Breast epithelium (tissue), 4 donors: Measurements from ENCODE around the gene CEP97. TPM values are rescaled to one million over a fixed set of nuclear protein-coding genes. Genes with fewer than 3 reads are reported as not detected.

Source experiments
- DNase-seq, 2 donors: peaks; one replicate each; pipeline ENCODE4 v3.0.0-alpha.2; 2019; ENCODE audit warnings: low spot score in 2 of 2
- H3K27ac ChIP-seq, 2 donors: fragments of 200-600 bp; sonication (generic) in 1 of 2; one replicate each; pipeline ENCODE4 v1.5.1; 2016 to 2019; ENCODE audit warnings: mild to moderate bottlenecking in 1 of 2
- H3K27me3 ChIP-seq, 2 donors: fragments of 200-600 bp; sonication (generic) in 1 of 2; one replicate each; pipeline versions ENCODE4 v1.5.1 to v1.6.0; 2017 to 2019; ENCODE audit warnings: control low read depth in 1 of 2, mild to moderate bottlenecking in 1 of 2
- H3K36me3 ChIP-seq: fragments of 200-600 bp; one replicate; pipeline ENCODE4 v1.5.1; 2019
- H3K4me1 ChIP-seq, 2 donors: fragments of 200-600 bp; sonication (generic); one replicate each; pipeline ENCODE4 v1.5.1; 2016 to 2019; ENCODE audit warnings: control low read depth in 1 of 2
- H3K4me3 ChIP-seq, 3 donors: fragments of 200-600 bp; sonication (generic); 1 replicate in 2 of 3; 2 replicates in 1 of 3; pipeline ENCODE4 v1.5.1; 2016 to 2019; ENCODE audit warnings: mild to moderate bottlenecking in 3 of 3, moderate library complexity in 2 of 3
- H3K9me3 ChIP-seq, 2 donors: fragments of 200-600 bp; sonication (generic) in 1 of 2; one replicate each; pipeline ENCODE4 v1.5.1; 2016 to 2019; ENCODE audit warnings: control low read depth in 1 of 2
- POLR2A ChIP-seq: fragments of 450-650 bp; IDR thresholded peaks from one replicate; pipeline ENCODE4 v1.6.1; 2016; ENCODE audit warnings: antibody characterized with exemption, mild to moderate bottlenecking, moderate library complexity
- POLR2AphosphoS5 ChIP-seq, 3 donors: sonication (generic); formaldehyde crosslinking; IDR thresholded peaks; one replicate each; pipeline ENCODE4 v1.6.1; 2017; ENCODE audit warnings: antibody characterized with exemption in 3 of 3
- intact Hi-C: fragments of 100-400 bp; cut with DNase I; formaldehyde crosslinking; loops from one replicate; pipeline ENCODE4 v1.15.1; 2023; ENCODE audit warnings: low total_unique reads
- total RNA-seq, 3 donors: library from RNA; depleted of rRNA; stranded (reverse); fragments of >200 nt; gene quantifications; one replicate each; pipeline ENCODE4 v1.1.0, GENCODE V29; 2016
- TF ChIP-seq, protein P1 (sequence below), 3 donors: fragments of 450-650 bp; IDR thresholded peaks; one replicate each; pipeline ENCODE4 v1.5.1; 2016 to 2017; ENCODE audit warnings: antibody characterized with exemption in 3 of 3, mild to moderate bottlenecking in 3 of 3, moderate library complexity in 3 of 3

Gene CEP97
- total RNA-seq, 3 donors from 2014 or later: 7.4 to 13.2 (median 12.1) TPM

DNA sequence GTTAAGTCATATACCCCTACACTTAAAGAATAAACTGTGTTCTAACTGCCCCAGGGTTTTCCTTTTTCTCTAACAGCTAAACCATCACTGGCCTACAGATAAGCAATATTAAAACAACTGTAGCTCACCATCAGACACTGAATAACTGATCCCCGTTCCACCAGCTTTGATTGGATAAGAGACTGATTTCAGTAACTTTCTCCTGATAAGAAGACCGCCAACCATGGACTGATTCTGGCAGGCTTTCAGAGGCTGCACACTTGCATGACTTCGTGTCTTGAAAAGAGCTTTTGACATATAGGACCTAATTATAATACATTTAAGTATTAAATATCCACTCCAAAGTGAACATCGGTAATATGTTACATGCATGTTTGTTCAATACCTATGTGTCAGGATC is 15.3 kb upstream of the CEP97 start:
- H3K27ac ChIP-seq: no peak overlapping the region
- no peak for TF ChIP-seq POLR2AphosphoS5 (IDR thresholded peaks at IDR 0.05)
- TF ChIP-seq, protein P1, sequence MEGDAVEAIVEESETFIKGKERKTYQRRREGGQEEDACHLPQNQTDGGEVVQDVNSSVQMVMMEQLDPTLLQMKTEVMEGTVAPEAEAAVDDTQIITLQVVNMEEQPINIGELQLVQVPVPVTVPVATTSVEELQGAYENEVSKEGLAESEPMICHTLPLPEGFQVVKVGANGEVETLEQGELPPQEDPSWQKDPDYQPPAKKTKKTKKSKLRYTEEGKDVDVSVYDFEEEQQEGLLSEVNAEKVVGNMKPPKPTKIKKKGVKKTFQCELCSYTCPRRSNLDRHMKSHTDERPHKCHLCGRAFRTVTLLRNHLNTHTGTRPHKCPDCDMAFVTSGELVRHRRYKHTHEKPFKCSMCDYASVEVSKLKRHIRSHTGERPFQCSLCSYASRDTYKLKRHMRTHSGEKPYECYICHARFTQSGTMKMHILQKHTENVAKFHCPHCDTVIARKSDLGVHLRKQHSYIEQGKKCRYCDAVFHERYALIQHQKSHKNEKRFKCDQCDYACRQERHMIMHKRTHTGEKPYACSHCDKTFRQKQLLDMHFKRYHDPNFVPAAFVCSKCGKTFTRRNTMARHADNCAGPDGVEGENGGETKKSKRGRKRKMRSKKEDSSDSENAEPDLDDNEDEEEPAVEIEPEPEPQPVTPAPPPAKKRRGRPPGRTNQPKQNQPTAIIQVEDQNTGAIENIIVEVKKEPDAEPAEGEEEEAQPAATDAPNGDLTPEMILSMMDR (IDR thresholded peaks at IDR 0.05): no peak
- no peak for TF ChIP-seq POLR2A
- H3K9me3 ChIP-seq: no peaks in the 10 kb centered on the region
- no peaks in the 10 kb centered on the region for H3K4me1 ChIP-seq
- intact Hi-C loops: no loop called here
- no peaks in the 10 kb centered on the region for H3K27me3 ChIP-seq
- H3K36me3 ChIP-seq: no peaks in the 10 kb centered on the region
- DNase-seq: no peak
- H3K4me3 ChIP-seq: no peak overlapping the region

DNA sequence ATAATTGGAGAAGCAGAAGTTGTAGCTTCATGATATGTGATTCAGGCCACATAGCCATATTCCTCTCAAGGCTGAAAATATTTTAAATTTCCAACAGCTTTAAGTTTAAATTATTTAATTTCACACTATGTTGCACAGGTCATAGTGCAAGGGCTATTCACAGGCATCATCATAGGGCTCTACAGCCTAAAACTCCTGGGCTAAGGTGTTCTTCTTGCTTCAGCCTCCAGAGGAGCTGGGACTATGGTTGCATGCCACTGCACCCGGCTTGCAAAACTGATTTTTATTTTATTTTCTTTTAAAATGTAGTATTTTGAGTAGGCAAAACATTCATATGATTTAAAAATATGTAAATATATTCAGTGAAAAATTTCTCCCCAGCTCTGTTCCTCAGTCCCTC is 6.0 kb upstream of the CEP97 start:
- no peak for DNase-seq
- Histone ChIP-seq H3K4me1 (no peaks in the 10 kb centered on the region), H3K27ac (no peak overlapping the region), H3K4me3 (no peak overlapping the region), H3K9me3 (no peaks in the 10 kb centered on the region), H3K27me3 (no peaks in the 10 kb centered on the region), H3K36me3 (no peaks in the 10 kb centered on the region)
- intact Hi-C loops: no loop called here
- TF ChIP-seq POLR2A: no peak

DNA sequence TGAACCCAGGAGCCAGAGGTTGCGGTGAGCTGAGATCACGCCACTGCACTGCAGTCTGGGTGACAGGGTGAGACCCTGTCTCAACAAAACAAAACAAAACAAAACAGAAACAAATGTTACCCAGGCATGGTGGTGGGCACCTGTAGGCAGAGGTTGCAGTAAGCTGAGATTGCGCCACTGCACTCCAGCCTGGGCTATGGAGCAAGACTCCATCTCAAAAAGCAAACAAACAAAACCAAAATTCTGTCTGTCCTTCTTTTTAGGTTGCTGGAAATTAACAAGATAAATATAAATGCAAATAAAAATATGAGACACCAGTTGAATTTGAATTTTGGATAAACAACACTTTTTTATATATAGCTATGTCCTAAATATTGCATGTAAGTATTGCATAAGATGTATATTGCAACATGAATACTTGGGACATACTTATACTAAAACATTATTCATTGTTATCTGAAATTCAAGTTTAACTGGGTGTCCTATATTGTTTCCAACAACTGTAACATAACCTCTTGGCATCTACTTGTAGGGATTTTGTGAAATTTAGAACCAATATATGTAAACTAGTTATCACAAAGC is 4.7 kb upstream of the CEP97 start:
- no peaks in the 10 kb centered on the region for H3K36me3 ChIP-seq
- H3K27me3 ChIP-seq: no peaks in the 10 kb centered on the region
- no peak for DNase-seq
- no peak overlapping the region for H3K27ac ChIP-seq
- H3K4me1 ChIP-seq: no peaks in the 10 kb centered on the region
- intact Hi-C loops: no loop called here
- H3K4me3 ChIP-seq: no peak overlapping the region
- TF ChIP-seq, protein P1 (IDR thresholded peaks at IDR 0.05): no peak
- TF ChIP-seq POLR2AphosphoS5 (IDR thresholded peaks at IDR 0.05): no peak
- TF ChIP-seq POLR2A: no peak
- H3K9me3 ChIP-seq: no peaks in the 10 kb centered on the region

DNA sequence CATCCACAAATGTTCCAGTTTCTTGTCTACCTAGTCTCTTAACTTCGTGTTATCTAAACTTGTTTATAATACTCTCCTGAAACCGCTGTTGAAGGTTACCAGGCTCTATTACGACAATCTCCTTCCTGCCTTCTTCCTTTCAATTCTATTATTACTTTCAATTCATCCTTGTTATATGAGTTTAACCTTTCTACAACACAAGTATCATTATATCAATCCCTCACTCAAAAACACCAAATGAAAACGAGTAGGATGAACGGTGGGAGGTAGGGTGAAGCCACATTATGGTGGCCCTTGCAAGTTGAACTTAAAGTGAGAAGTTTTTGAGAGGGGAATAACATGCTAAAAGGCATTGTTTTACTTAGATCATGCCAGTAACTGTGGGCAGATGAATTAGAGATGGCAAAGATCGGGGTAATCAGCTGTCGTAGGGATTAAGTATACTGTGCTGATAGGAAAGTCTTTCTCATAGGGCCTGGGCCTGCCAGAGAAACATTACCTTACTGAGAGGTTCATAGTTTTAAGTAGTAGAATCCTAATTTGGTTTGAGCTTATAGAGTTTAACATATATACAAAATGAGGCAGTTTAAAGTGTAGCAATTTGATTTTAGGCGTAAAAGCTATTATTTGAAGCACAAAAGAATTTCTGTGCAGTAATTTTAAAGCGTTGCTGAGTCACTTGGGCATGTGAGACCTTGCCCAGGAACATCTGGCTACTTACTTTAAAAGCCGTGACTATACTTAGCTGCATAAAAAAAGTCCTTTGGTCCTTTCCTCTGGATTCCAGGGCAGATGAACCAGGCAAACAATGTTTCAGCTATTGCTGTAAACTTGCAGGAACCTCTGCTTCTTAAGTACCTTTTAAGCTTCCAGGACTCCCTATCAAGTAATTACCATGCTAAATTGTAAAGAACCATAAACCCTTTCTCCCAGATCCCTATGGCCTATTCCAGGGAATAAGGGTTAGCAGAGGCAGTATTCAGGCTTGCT is 3.3 kb upstream of the CEP97 start:
- Histone ChIP-seq H3K9me3 (no peaks in the 10 kb centered on the region), H3K4me1 (no peaks in the 10 kb centered on the region), H3K36me3 (no peaks in the 10 kb centered on the region), H3K4me3 (no peak overlapping the region), H3K27me3 (no peaks in the 10 kb centered on the region), H3K27ac (no peak overlapping the region)
- intact Hi-C loops: no loop called here
- DNase-seq: no peak
- no peak for TF ChIP-seq POLR2AphosphoS5 (IDR thresholded peaks at IDR 0.05)
- TF ChIP-seq, protein P1 (IDR thresholded peaks at IDR 0.05): no peak
- no peak for TF ChIP-seq POLR2A

DNA sequence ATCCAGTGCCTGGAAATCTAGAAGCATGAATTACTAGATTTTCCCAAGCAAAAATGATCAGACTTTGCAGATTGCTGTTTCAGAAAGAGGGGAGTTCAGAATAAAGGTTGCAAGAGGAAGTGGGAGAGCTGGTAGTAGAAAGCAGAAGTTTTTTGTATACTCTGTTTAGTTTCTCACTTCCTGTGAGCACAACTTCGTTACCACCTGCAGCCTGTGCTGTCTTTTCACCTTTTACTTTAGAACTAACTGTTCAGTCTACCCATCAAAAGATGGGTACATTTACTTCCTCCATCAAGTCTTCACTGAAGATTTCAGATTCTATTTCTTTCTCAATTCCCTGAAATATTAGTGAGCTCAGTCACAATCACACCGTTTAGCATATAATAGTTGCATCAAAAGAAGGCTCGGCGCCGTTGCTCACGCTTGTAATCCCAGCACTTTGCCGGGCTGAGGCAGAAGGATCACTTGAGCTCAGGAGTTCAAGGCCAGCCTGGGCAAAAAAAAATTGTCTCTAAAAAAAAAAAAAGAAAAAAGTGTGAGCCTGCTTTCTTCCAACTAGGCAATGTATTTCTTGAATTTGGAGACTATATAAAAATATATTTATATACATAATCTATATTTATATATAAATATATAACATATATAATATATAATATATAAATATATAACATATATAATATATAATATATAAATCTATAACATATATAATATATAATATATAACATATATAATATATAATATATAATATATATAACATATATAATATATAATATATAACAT is 1.8 kb upstream of the CEP97 start:
- intact Hi-C loops: no loop called here
- DNase-seq: no peak
- H3K4me3 ChIP-seq: no peak overlapping the region
- H3K9me3 ChIP-seq: no peaks in the 10 kb centered on the region
- H3K36me3 ChIP-seq: no peaks in the 10 kb centered on the region
- H3K27me3 ChIP-seq: no peaks in the 10 kb centered on the region
- no peak overlapping the region for H3K27ac ChIP-seq
- H3K4me1 ChIP-seq: no peaks in the 10 kb centered on the region
- TF ChIP-seq POLR2A: no peak
- TF ChIP-seq POLR2AphosphoS5 (IDR thresholded peaks at IDR 0.05): no peak
- TF ChIP-seq, protein P1 (IDR thresholded peaks at IDR 0.05): no peak
